Measurements from ENCODE around the gene SEC16A.

Gene SEC16A

DNA sequence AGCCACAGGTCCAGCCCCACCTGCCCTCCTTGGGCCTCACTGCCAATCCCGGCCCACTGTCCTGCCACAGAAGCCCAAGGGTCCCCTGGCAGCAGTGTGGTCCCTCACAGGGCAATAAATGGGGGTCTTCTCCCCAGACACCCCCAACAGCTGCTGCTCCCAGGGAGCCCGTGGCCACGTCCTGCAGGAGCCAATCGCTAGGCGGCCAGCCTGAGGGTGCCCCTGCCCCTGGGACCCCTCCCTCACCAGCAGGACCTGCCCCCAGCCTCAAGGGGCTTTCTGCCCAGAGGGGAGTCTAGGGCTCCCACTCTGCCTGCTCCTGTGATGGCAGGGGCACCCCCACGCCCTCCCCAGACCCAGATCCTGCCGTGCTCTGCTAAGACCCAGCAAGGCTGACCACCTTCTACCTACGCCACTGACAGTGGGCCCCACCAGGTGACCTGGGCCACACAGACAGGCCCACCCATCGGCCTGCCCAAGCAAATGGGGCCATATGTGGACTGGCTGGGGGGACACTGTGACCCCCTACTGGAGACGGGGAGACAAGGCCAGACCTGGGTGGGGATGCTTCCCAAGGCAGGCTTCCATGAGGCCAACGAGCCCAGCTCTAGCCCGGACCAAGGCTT is 46.0 kb upstream of the SEC16A start:
- TF ChIP-seq, protein P1, sequence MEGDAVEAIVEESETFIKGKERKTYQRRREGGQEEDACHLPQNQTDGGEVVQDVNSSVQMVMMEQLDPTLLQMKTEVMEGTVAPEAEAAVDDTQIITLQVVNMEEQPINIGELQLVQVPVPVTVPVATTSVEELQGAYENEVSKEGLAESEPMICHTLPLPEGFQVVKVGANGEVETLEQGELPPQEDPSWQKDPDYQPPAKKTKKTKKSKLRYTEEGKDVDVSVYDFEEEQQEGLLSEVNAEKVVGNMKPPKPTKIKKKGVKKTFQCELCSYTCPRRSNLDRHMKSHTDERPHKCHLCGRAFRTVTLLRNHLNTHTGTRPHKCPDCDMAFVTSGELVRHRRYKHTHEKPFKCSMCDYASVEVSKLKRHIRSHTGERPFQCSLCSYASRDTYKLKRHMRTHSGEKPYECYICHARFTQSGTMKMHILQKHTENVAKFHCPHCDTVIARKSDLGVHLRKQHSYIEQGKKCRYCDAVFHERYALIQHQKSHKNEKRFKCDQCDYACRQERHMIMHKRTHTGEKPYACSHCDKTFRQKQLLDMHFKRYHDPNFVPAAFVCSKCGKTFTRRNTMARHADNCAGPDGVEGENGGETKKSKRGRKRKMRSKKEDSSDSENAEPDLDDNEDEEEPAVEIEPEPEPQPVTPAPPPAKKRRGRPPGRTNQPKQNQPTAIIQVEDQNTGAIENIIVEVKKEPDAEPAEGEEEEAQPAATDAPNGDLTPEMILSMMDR (IDR thresholded peaks at IDR 0.05; ENCODE audit: low read depth, low read length, missing control alignments), result no peak
- no peak for DNase-seq (ENCODE audit: extremely low read depth, low read depth)
- H3K4me3 ChIP-seq (replicated peaks; ENCODE audit: low read depth, low read length), result no peak overlapping the region

DNA sequence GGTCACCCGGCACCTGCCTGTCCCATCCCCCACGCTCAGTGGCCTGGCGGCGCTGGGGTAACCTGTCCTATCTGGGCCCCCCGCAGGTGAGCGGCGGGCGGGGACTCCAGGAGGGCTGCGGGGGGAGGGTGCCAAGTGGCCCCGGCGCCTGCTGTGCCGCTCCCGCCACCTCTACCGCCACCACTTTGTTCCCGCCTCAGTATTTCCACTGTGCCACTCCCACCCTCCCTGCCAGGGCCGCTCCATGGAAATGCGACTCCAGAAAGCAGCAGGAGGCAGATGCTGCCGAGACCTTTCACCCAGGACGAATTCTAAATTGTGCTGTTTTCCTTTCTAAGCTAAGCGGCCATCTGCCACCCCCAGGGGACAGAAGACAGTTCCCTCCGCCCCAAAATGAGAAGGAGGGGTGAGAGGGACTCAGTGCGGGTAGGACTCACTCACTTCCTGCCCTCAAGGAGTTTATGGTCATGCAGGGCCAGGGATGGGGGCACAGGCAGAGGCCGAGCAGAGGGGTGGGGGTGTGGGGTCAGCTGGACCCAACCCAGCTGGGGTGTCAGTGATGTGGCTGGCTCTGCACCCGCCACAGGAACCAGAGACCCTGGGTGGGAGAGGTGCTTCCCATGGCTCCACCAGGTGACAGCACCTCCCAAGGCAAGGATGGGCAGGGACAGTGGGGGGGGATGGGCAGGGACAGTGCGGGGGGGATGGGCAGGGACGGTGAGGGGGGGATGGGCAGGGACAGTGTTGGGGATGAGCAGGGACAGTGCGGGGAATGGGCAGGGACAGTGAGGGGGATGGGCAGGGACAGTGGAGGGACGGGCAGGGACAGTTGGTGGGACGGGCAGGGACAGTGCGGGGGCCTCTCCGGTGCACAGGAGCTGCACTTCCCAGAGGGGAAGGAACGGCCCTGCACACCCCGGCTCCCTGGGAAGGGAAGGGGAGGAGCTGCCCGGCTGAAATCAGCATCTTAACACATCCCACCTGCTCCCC is 45.2 kb upstream of the SEC16A start:
- TF ChIP-seq, protein P1 (IDR thresholded peaks at IDR 0.05; ENCODE audit: low read depth, low read length, missing control alignments), result no peak
- DNase-seq (ENCODE audit: extremely low read depth, low read depth), result no peak
- no peak overlapping the region for H3K4me3 ChIP-seq (replicated peaks; ENCODE audit: low read depth, low read length)

DNA sequence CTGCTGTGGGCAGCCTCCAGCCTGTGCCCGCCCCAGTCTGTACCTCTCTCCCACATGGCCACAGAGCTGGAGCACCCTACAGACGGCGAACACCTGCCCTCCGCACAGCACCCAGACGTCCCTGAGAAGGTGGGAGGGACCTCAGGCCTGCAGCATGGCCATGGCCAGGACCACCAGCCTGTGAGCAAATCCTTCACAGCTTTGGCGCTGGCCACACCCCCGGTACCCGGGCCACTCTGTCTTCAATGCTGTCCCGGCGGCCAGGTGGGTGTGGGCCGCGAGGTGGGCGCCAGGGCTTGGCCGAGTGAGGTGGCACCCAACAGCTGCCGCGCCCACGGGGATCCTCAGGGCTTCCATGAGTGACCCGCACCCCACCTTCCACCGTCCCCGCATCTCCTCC is 44.3 kb upstream of the SEC16A start:
- TF ChIP-seq, protein P1 (IDR thresholded peaks at IDR 0.05; ENCODE audit: low read depth, low read length, missing control alignments), result no peak
- no peak for DNase-seq (ENCODE audit: extremely low read depth, low read depth)
- no peak overlapping the region for H3K4me3 ChIP-seq (replicated peaks; ENCODE audit: low read depth, low read length)

DNA sequence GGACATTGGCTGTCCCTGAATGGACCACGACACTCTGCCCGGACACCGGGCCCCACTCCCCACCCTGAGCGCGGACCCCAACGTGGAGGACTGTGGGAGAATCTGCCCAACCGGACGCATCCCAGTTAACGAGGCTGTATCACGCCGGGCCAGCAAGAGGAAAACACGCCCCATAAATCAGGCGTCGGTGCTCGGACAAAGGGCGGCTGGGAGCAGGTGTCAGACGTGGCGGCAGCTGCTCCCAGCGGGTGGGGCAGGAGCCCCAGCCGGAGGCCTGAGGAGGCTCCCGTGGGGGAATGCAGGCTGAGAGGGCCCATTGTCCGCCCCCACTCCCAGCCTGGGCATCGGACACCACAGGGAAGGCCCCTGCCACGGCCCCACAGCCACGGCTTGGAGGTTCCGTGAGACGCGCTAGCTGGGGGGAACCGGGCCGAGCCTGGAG is 43.8 kb upstream of the SEC16A start:
- H3K4me3 ChIP-seq (replicated peaks; ENCODE audit: low read depth, low read length), result no peak overlapping the region
- TF ChIP-seq, protein P1 (IDR thresholded peaks at IDR 0.05; ENCODE audit: low read depth, low read length, missing control alignments), result no peak
- DNase-seq (ENCODE audit: extremely low read depth, low read depth), result no peak

DNA sequence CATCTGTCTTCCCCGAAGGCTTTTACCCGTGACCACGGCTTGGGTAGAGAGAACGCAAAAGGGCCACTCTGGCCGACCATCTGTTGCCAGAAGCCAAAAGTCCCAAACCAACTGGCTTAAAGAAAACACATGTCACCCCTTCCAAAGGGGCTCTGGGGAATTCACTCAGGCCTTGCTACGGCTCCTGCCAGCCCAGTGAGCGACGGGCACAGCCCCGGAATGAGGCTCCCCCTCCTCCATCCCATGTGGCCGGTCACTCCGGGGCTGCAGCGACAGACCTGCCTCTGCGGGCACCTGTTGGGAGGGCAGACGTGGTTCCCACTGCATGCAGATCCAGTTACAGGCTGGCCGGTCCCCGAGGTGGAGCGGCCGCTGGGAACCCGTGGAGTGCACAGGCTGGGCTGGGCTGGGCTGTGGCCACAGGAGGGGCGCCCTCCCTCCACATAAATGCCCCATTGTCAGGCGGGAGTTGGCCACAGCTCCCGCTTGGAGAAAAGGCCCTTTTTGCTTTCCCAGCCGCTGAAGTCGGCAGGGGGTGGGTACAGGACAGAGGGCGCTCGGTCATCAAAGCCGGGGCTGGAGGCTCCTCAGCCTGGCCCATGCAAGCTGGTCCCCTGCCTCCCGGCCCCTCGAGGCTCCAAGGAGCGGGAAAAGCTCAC is 43.1 kb upstream of the SEC16A start:
- no peak for DNase-seq (ENCODE audit: extremely low read depth, low read depth)
- H3K4me3 ChIP-seq (replicated peaks; ENCODE audit: low read depth, low read length), result no peak overlapping the region
- TF ChIP-seq, protein P1 (IDR thresholded peaks at IDR 0.05; ENCODE audit: low read depth, low read length, missing control alignments), result no peak

DNA sequence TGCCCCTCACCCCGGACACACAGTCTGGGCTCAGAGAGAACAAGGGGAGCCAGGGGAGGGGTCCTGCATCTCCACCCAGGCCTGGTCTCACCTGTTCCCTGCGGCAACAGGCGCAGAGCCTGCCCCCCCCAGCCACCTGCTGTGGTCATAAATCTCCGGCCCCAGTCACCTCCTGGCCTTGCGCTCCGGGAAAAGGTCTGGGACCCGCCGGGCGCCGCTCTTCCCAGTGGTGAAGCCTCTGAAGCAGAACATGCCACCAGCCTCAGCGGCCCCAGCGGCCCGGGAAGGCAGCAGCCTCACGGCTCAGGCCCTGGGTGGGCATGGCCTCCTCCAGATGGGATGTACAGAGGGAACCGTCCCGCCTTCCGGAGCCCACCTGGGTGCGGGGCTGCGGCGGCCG is 42.4 kb upstream of the SEC16A start:
- DNase-seq (ENCODE audit: extremely low read depth, low read depth), result no peak
- no peak overlapping the region for H3K4me3 ChIP-seq (replicated peaks; ENCODE audit: low read depth, low read length)
- TF ChIP-seq, protein P1 (IDR thresholded peaks at IDR 0.05; ENCODE audit: low read depth, low read length, missing control alignments), result no peak

Data from HFF-Myc (cell line).